MM.1S (cell line): ENCODE measurements around the gene RCE1.

Experiments used
- DNase-seq: peaks from one replicate; pipeline ENCODE4 v3.0.0-alpha.2; 2015
- H2AFZ ChIP-seq: fragments of 300-600 bp; sonication (generic); 2 replicates; pipeline ENCODE4 v1.6.0; 2016; ENCODE audit warnings: antibody characterized with exemption, low read length
- H3F3A ChIP-seq: fragments of 300-600 bp; sonication (generic); 2 replicates; pipeline ENCODE4 v1.6.1; 2016; ENCODE audit warnings: mild to moderate bottlenecking, antibody characterized with exemption, low read length, moderate library complexity, mixed read lengths; ENCODE audit not compliant: insufficient read depth
- H3K27ac ChIP-seq: fragments of 300-600 bp; sonication (generic); 2 replicates; pipeline ENCODE4 v1.5.1; 2016; ENCODE audit warnings: mild to moderate bottlenecking, low read length
- H3K27me3 ChIP-seq: fragments of 300-600 bp; sonication (generic); replicated peaks from 2 replicates; pipeline ENCODE4 v1.6.0; 2016; ENCODE audit warnings: low read length; ENCODE audit not compliant: insufficient read depth
- H3K36me3 ChIP-seq: fragments of 300-600 bp; sonication (generic); replicated peaks from 2 replicates; pipeline ENCODE4 v1.6.1; 2016; ENCODE audit warnings: mild to moderate bottlenecking, low read length, mixed read lengths; ENCODE audit not compliant: insufficient read depth
- H3K4me1 ChIP-seq: fragments of 300-600 bp; sonication (generic); 2 replicates; pipeline ENCODE4 v1.6.1; 2016; ENCODE audit warnings: low read length, mixed read lengths
- H3K4me2 ChIP-seq: fragments of 300-600 bp; sonication (generic); 2 replicates; pipeline ENCODE4 v1.6.0; 2016; ENCODE audit warnings: low read depth, low read length
- H3K4me3 ChIP-seq: fragments of 300-600 bp; sonication (generic); 2 replicates; pipeline ENCODE4 v1.5.1; 2016; ENCODE audit warnings: low read length, mixed read lengths
- H3K79me2 ChIP-seq: fragments of 300-600 bp; sonication (generic); 2 replicates; pipeline ENCODE4 v1.6.1; 2016; ENCODE audit warnings: mixed run types, low read length, mixed read lengths
- H3K9ac ChIP-seq: fragments of 300-600 bp; sonication (generic); 2 replicates; pipeline ENCODE4 v1.6.1; 2016; ENCODE audit warnings: low read length, mixed read lengths
- H3K9me2 ChIP-seq: fragments of 300-600 bp; sonication (generic); replicated peaks from 2 replicates; pipeline ENCODE4 v1.6.1; 2016; ENCODE audit warnings: mild to moderate bottlenecking, low read length, mixed read lengths; ENCODE audit not compliant: insufficient read depth
- H3K9me3 ChIP-seq: fragments of 300-600 bp; sonication (generic); replicated peaks from 2 replicates; pipeline ENCODE4 v1.6.1; 2016; ENCODE audit warnings: mild to moderate bottlenecking, low read length, mixed read lengths; ENCODE audit not compliant: insufficient read depth
- H4K20me1 ChIP-seq: fragments of 300-600 bp; sonication (generic); 2 replicates; pipeline ENCODE4 v1.6.1; 2016; ENCODE audit warnings: mild to moderate bottlenecking, low read length, moderate library complexity, mixed read lengths; ENCODE audit not compliant: insufficient read depth
- CTCF ChIP-seq: fragments of 300-600 bp; sonication (generic); IDR thresholded peaks from 2 replicates; pipeline ENCODE4 v1.5.1; 2016; ENCODE audit warnings: antibody characterized with exemption, low read length, mixed read lengths
- EZH2 ChIP-seq: fragments of 300-600 bp; sonication (generic); optimal IDR thresholded peaks from 2 replicates; pipeline ENCODE3; 2017; ENCODE audit warnings: low read depth, mild to moderate bottlenecking, antibody characterized with exemption, low read length, mixed read lengths
- EZH2phosphoT487 ChIP-seq: fragments of 300-600 bp; sonication (generic); IDR thresholded peaks from 2 replicates; pipeline ENCODE4 v1.6.1; 2018; ENCODE audit warnings: antibody characterized with exemption, low read length

Gene RCE1

GRCh38 chr11:66845143-66845875 is 2.1 kb downstream of the RCE1 start:
- H4K20me1 ChIP-seq = no peaks in the 10 kb centered on the region
- H3K79me2 ChIP-seq = peaks cover 52% of the 10 kb centered on the region
- H3K4me1 ChIP-seq = peaks cover 13% of the 10 kb centered on the region
- no peaks in the 10 kb centered on the region for H3K36me3 ChIP-seq
- H3F3A ChIP-seq = peaks cover 6% of the 10 kb centered on the region; the same call in 1 of the 2 replicates
- H3K4me2 ChIP-seq = no peak overlapping the region
- no peaks in the 10 kb centered on the region for H3K9me3 ChIP-seq
- H3K27ac ChIP-seq = no peak overlapping the region
- no peaks in the 10 kb centered on the region for H3K27me3 ChIP-seq
- no peak for DNase-seq
- no peak overlapping the region for H3K4me3 ChIP-seq
- no peaks in the 10 kb centered on the region for H3K9me2 ChIP-seq
- H2AFZ ChIP-seq = no peak overlapping the region
- no peak overlapping the region for H3K9ac ChIP-seq
- TF ChIP-seq CTCF (no peak), EZH2phosphoT487 (no peak), EZH2 (no peak)

- H3K79me2 ChIP-seq = peaks cover 47% of the 10 kb centered on the region
- H3K27me3 ChIP-seq = no peaks in the 10 kb centered on the region
- peaks cover 13% of the 10 kb centered on the region for H3K4me1 ChIP-seq
- no peak overlapping the region for H3K27ac ChIP-seq
- no peak for DNase-seq
- no peaks in the 10 kb centered on the region for H3K36me3 ChIP-seq
- peaks cover 6% of the 10 kb centered on the region; the same call in 1 of the 2 replicates for H3F3A ChIP-seq
- no peak overlapping the region for H3K9ac ChIP-seq
- TF ChIP-seq EZH2 = no peak
- TF ChIP-seq CTCF = no peak
- no peak for TF ChIP-seq EZH2phosphoT487
- no peak overlapping the region for H3K4me3 ChIP-seq
- no peak overlapping the region for H2AFZ ChIP-seq
- H3K4me2 ChIP-seq = no peak overlapping the region
- no peaks in the 10 kb centered on the region for H3K9me2 ChIP-seq
- no peaks in the 10 kb centered on the region for H4K20me1 ChIP-seq
- no peaks in the 10 kb centered on the region for H3K9me3 ChIP-seq
These were observed 2.6 kb downstream of the RCE1 start for GRCh38 chr11:66845876-66846212.

GRCh38 chr11:66846671-66847091 is 3.4 kb downstream of the RCE1 start:
- H3K9me3 ChIP-seq = no peaks in the 10 kb centered on the region
- H3K79me2 ChIP-seq = peaks cover 42% of the 10 kb centered on the region
- TF ChIP-seq CTCF (no peak), EZH2phosphoT487 (no peak), EZH2 (no peak)
- H3K36me3 ChIP-seq = no peaks in the 10 kb centered on the region
- H3K9me2 ChIP-seq = no peaks in the 10 kb centered on the region
- no peak overlapping the region for H2AFZ ChIP-seq
- no peak overlapping the region for H3K4me3 ChIP-seq
- H3K4me1 ChIP-seq = peaks cover 14% of the 10 kb centered on the region
- DNase-seq = no peak
- no peak overlapping the region for H3K27ac ChIP-seq
- no peak overlapping the region for H3K4me2 ChIP-seq
- no peaks in the 10 kb centered on the region for H3K27me3 ChIP-seq
- H4K20me1 ChIP-seq = no peaks in the 10 kb centered on the region
- no peak overlapping the region for H3K9ac ChIP-seq
- peaks cover 2% of the 10 kb centered on the region; the same call in 1 of the 2 replicates for H3F3A ChIP-seq
